ENCODE data around the gene VWA8. TPM values are rescaled to one million over a fixed set of nuclear protein-coding genes. Genes with fewer than 3 reads are reported as not detected.
A peak's percentile ranks its signal among the peaks of the same experiment; 100 is the strongest.
"Not testable (repeated sequence)": the region's sequence is repeated elsewhere in the genome, so short reads cannot be mapped to it uniquely, and the experiment has no call there.

Gene VWA8
- total and polyA plus RNA-seq, 7 experiments from 2014 or later = 4.8 to 26.3 (median 21.6) TPM

DNA sequence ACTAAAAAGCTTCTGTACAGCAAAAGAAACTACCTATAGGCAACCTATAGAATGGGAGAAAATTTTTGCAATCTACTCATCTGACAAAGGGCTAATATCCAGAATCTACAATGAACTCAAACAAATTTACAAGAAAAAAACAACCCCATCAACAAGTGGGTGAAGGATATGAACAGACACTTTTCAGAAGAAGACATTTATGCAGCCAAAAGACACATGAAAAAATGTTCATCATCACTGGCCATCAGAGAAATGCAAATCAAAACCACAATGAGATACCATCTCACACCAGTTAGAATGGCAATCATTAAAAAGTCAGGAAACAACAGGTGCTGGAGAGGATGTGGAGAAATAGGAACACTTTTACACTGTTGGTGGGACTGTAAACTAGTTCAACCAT, 324.3 kb downstream of the VWA8 start:
- not testable (repeated sequence) for ATAC-seq

GRCh38 chr13:41634407-41634806, 326.5 kb downstream of the VWA8 start:
- no peaks in the 10 kb centered on the region for H3K27me3 Mint-ChIP-seq
- Histone ChIP-seq H3K36me3 (ENCODE audit: control insufficient read depth in 2 of 3, insufficient read depth in 3 of 3, low read length in 3 of 3) (no peaks in the 10 kb centered on the region), H3K4me1 (ENCODE audit: control insufficient read depth in 2 of 2, insufficient read depth in 2 of 2, low read length in 2 of 2) (no peaks in the 10 kb centered on the region), H3K4me3 (ENCODE audit: low read length) (no peak overlapping the region), H3K9me3 (ENCODE audit: control insufficient read depth in 2 of 3, low read length in 3 of 3) (no peaks in the 10 kb centered on the region), H3K27ac (ENCODE audit: low read depth, low read length) (no peak overlapping the region), H3K27me3 (ENCODE audit: control insufficient read depth in 2 of 2, insufficient read depth in 2 of 2, low read length in 2 of 2) (no peaks in the 10 kb centered on the region)
- ATAC-seq (no peak), DNase-seq (no peak)
- no peak overlapping the region for H3K4me3 Mint-ChIP-seq
- H3K27ac Mint-ChIP-seq = no peak overlapping the region
- H3K36me3 Mint-ChIP-seq = peaks cover 10 to 45% (median 15%) of the 10 kb centered on the region in 5 donors
- POLR2A ChIA-PET = interaction anchor here (0.7 kb wide), 1 partner anchor 150 kb away, joined by 3 read pairs; no protein-coding TSS in a partner anchor
- H3K4me1 Mint-ChIP-seq = peaks cover 0 to 8% (median 0%) of the 10 kb centered on the region in 7 donors
- intact Hi-C loops (cut with micrococcal nuclease) = no loop called here
- CTCF ChIA-PET = interaction anchor here (0.6 kb wide), 2 partner anchors 66 to 85 kb away, joined by 5 to 8 read pairs; no protein-coding TSS in a partner anchor
- H3K9me3 Mint-ChIP-seq = no peaks in the 10 kb centered on the region

More for the DNA sequence above, 324.3 kb downstream of the VWA8 start:
- CTCF ChIA-PET; intact Hi-C loops (cut with micrococcal nuclease); H3K9me3 Mint-ChIP-seq; H3K4me3 ChIP-seq (ENCODE audit: low read length); DNase-seq; H3K27ac Mint-ChIP-seq; H3K4me1 Mint-ChIP-seq; H3K27me3 Mint-ChIP-seq; H3K36me3 ChIP-seq (ENCODE audit: control insufficient read depth in 2 of 3, insufficient read depth in 3 of 3, low read length in 3 of 3); H3K27ac ChIP-seq (ENCODE audit: low read depth, low read length); H3K9me3 ChIP-seq (ENCODE audit: control insufficient read depth in 2 of 3, low read length in 3 of 3); H3K27me3 ChIP-seq (ENCODE audit: control insufficient read depth in 2 of 2, insufficient read depth in 2 of 2, low read length in 2 of 2); H3K4me1 ChIP-seq (ENCODE audit: control insufficient read depth in 2 of 2, insufficient read depth in 2 of 2, low read length in 2 of 2); H3K4me3 Mint-ChIP-seq: not testable (repeated sequence)
- POLR2A ChIA-PET = interaction anchor here (0.6 kb wide), 1 partner anchor 217 kb away, joined by 3 read pairs; no protein-coding TSS in a partner anchor
- H3K36me3 Mint-ChIP-seq = peaks cover 10 to 47% (median 20%) of the 10 kb centered on the region in 5 donors

- intact Hi-C loops (cut with micrococcal nuclease) = no loop called here
- CTCF ChIA-PET = no interaction called here
These were observed 327.1 kb downstream of the VWA8 start for GRCh38 chr13:41633776-41634175.

DNA sequence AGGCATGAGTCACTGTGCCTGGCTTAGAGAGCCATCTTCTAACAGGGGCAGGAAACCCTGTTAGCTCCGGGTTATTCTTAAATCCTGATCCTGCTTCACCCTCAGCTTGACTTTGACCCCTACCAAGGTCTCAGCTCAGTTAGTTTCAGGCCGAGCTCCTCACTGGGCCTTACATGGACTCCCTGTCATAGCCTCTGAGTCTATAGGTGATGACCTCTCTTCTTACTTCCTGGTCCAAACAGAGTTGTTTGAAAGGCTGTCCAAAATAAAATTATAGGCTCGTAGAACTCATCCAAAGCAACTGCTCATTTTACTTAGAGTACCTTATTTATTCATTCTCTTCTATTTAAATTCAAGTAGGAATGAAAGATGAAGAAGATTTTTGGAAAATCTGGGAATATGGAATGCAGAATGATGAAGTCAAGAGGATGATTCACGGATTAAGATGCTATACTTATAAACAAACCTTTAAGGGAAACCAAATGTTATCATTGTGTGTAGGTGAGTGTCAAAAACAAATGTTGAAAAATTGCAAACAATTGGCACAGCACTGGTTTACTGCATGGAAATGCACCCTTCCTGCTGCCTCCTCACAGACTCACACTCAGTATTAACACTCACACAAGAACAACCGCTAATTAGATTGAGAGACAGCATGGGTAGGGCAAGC, 329.5 kb downstream of the VWA8 start:
- peaks cover 0 to 57% (median 10%) of the 10 kb centered on the region in 5 donors for H3K36me3 Mint-ChIP-seq
- Histone ChIP-seq H3K27ac (ENCODE audit: low read depth, low read length) (no peak overlapping the region), H3K4me1 (ENCODE audit: control insufficient read depth in 2 of 2, insufficient read depth in 2 of 2, low read length in 2 of 2) (no peaks in the 10 kb centered on the region), H3K4me3 (ENCODE audit: low read length) (no peak overlapping the region), H3K27me3 (ENCODE audit: control insufficient read depth in 2 of 2, insufficient read depth in 2 of 2, low read length in 2 of 2) (no peaks in the 10 kb centered on the region), H3K36me3 (ENCODE audit: control insufficient read depth in 2 of 3, insufficient read depth in 3 of 3, low read length in 3 of 3) (no peaks in the 10 kb centered on the region), H3K9me3 (ENCODE audit: control insufficient read depth in 2 of 3, low read length in 3 of 3) (no peaks in the 10 kb centered on the region)
- DNase-seq (no peak), ATAC-seq (no peak)
- no peaks in the 10 kb centered on the region for H3K27me3 Mint-ChIP-seq
- H3K4me3 Mint-ChIP-seq = no peak overlapping the region
- peaks cover 0 to 3% (median 0%) of the 10 kb centered on the region in 11 donors for H3K9me3 Mint-ChIP-seq
- H3K27ac Mint-ChIP-seq = no peak overlapping the region
- ChIA-PET POLR2A (no interaction called here), CTCF (no interaction called here)
- intact Hi-C loops (cut with micrococcal nuclease) = no loop called here
- H3K4me1 Mint-ChIP-seq = peaks cover 0 to 8% (median 0%) of the 10 kb centered on the region in 7 donors

More at GRCh38 chr13:41633776-41634175, 327.1 kb downstream of the VWA8 start:
- POLR2A ChIA-PET = no interaction called here
- Histone ChIP-seq H3K27me3 (ENCODE audit: control insufficient read depth in 2 of 2, insufficient read depth in 2 of 2, low read length in 2 of 2) (no peaks in the 10 kb centered on the region), H3K36me3 (ENCODE audit: control insufficient read depth in 2 of 3, insufficient read depth in 3 of 3, low read length in 3 of 3) (no peaks in the 10 kb centered on the region), H3K9me3 (ENCODE audit: control insufficient read depth in 2 of 3, low read length in 3 of 3) (no peaks in the 10 kb centered on the region), H3K4me3 (ENCODE audit: low read length) (no peak overlapping the region), H3K4me1 (ENCODE audit: control insufficient read depth in 2 of 2, insufficient read depth in 2 of 2, low read length in 2 of 2) (no peaks in the 10 kb centered on the region), H3K27ac (ENCODE audit: low read depth, low read length) (no peak overlapping the region)
- H3K4me3 Mint-ChIP-seq = no peak overlapping the region
- ATAC-seq = no peak
- H3K27ac Mint-ChIP-seq = no peak overlapping the region
- DNase-seq = no peak
- H3K27me3 Mint-ChIP-seq = no peaks in the 10 kb centered on the region
- peaks cover 7 to 44% (median 18%) of the 10 kb centered on the region in 5 donors for H3K36me3 Mint-ChIP-seq
- peaks cover 0 to 8% (median 0%) of the 10 kb centered on the region in 7 donors for H3K4me1 Mint-ChIP-seq
- H3K9me3 Mint-ChIP-seq = peaks cover 0 to 2% (median 0%) of the 10 kb centered on the region in 11 donors

DNA sequence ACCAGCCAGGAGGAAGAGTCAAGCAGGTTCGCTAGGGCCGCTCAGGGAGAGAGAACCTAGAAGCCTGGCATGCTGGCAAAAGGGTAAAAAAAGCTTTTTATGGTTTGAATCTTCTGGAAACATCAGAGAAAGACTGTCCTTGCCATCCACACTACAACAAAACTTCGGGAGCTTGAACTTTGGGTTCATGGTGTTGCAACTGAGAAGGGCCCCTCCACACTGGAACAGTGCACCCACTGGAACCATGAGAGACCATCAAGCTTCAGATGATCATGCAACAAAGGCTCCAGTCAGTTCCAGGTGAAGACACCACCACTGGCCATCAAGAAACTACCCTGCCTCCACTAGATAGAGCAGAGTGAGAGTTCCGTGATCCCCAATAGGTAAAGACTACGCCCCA, 333.5 kb downstream of the VWA8 start:
- H3K9me3 ChIP-seq (ENCODE audit: control insufficient read depth in 2 of 3, low read length in 3 of 3) = no peaks in the 10 kb centered on the region
- H3K9me3 Mint-ChIP-seq = peaks cover 0 to 7% (median 0%) of the 10 kb centered on the region in 11 donors
- H3K27ac Mint-ChIP-seq = peak overlapping the region in 1 of 9 donors; percentile 17
- H3K4me1 ChIP-seq (ENCODE audit: control insufficient read depth in 2 of 2, insufficient read depth in 2 of 2, low read length in 2 of 2) = no peaks in the 10 kb centered on the region
- H3K27me3 Mint-ChIP-seq = no peaks in the 10 kb centered on the region
- no peaks in the 10 kb centered on the region for H3K27me3 ChIP-seq (ENCODE audit: control insufficient read depth in 2 of 2, insufficient read depth in 2 of 2, low read length in 2 of 2)
- H3K36me3 ChIP-seq (ENCODE audit: control insufficient read depth in 2 of 3, insufficient read depth in 3 of 3, low read length in 3 of 3) = no peaks in the 10 kb centered on the region
- H3K36me3 Mint-ChIP-seq = peaks cover 0 to 59% (median 15%) of the 10 kb centered on the region in 5 donors
- no peak overlapping the region for H3K4me3 Mint-ChIP-seq
- H3K27ac ChIP-seq (ENCODE audit: low read depth, low read length) = no peak overlapping the region
- DNase-seq = no peak
- H3K4me1 Mint-ChIP-seq = no peaks in the 10 kb centered on the region
- intact Hi-C loops (cut with micrococcal nuclease) = no loop called here
- no peak for ATAC-seq
- CTCF ChIA-PET = no interaction called here
- POLR2A ChIA-PET = interaction anchor here (1.0 kb wide), 1 partner anchor 19 kb away, joined by 4 read pairs; no protein-coding TSS in a partner anchor
- H3K4me3 ChIP-seq (ENCODE audit: low read length) = no peak overlapping the region

DNA sequence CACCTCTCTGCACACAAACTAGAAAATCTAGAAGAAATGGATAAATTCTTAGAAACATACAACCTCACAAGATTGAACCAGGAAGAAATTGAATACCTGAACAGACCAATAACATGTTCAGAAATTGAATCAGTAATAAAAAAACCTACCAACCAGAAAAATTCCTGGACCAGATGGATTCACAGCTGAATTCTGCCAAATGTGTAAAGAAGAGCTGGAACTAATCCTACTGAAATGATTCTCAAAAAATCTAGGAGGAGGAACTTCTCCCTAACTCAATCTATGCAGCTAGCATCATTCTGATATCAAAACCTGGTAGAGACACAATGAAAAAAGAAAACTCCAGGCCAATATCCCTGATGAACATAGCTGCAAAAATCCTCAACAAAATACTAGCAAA, 336.9 kb downstream of the VWA8 start:
- H3K36me3 Mint-ChIP-seq = peaks cover 0 to 48% (median 26%) of the 10 kb centered on the region in 5 donors
- peaks cover 0 to 17% (median 0%) of the 10 kb centered on the region in 11 donors for H3K9me3 Mint-ChIP-seq
- H3K9me3 ChIP-seq (ENCODE audit: control insufficient read depth in 2 of 3, low read length in 3 of 3) = no peaks in the 10 kb centered on the region
- H3K4me1 ChIP-seq (ENCODE audit: control insufficient read depth in 2 of 2, insufficient read depth in 2 of 2, low read length in 2 of 2) = no peaks in the 10 kb centered on the region
- no peaks in the 10 kb centered on the region for H3K27me3 ChIP-seq (ENCODE audit: control insufficient read depth in 2 of 2, insufficient read depth in 2 of 2, low read length in 2 of 2)
- H3K4me3 ChIP-seq (ENCODE audit: low read length) = no peak overlapping the region
- H3K36me3 ChIP-seq (ENCODE audit: control insufficient read depth in 2 of 3, insufficient read depth in 3 of 3, low read length in 3 of 3) = no peaks in the 10 kb centered on the region
- no peak overlapping the region for H3K27ac Mint-ChIP-seq
- POLR2A ChIA-PET = no interaction called here
- no peak overlapping the region for H3K4me3 Mint-ChIP-seq
- no peak for ATAC-seq
- H3K27ac ChIP-seq (ENCODE audit: low read depth, low read length) = no peak overlapping the region
- H3K4me1 Mint-ChIP-seq = peaks cover 0 to 4% (median 0%) of the 10 kb centered on the region in 7 donors
- intact Hi-C loops (cut with micrococcal nuclease) = loop anchor here in 1 of 2 donors (5.0 kb wide), 1 partner anchor 62 kb away; no protein-coding TSS in a partner anchor
- CTCF ChIA-PET = no interaction called here
- no peaks in the 10 kb centered on the region for H3K27me3 Mint-ChIP-seq
- no peak for DNase-seq
